ENCODE data around the gene TNNT2.

The TNNT2 gene

DNA sequence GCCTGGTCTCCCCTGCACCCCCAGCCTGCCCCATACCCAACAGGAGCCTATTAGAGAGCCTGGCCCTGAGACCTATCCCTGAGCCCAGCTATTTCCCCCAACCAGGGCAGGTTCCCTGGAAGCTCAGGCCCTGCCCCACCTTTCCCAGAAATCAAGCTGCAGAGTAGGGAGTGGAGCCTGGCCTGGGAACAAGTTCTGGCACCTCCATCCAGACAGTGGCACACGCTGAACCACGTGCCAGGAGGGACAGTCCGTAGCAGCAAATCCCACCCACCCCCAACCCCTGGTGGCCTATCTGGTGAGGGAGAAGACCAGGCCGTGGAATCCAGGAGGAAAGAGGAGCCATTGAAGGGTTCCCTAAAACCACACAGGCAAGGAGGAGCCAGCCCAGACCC, 22.6 kb downstream of the TNNT2 start:
- DNase-seq: no peak

- no peak for DNase-seq
Observed at GRCh38 chr1:201354151-201354900, 23.2 kb downstream of the TNNT2 start.

DNA sequence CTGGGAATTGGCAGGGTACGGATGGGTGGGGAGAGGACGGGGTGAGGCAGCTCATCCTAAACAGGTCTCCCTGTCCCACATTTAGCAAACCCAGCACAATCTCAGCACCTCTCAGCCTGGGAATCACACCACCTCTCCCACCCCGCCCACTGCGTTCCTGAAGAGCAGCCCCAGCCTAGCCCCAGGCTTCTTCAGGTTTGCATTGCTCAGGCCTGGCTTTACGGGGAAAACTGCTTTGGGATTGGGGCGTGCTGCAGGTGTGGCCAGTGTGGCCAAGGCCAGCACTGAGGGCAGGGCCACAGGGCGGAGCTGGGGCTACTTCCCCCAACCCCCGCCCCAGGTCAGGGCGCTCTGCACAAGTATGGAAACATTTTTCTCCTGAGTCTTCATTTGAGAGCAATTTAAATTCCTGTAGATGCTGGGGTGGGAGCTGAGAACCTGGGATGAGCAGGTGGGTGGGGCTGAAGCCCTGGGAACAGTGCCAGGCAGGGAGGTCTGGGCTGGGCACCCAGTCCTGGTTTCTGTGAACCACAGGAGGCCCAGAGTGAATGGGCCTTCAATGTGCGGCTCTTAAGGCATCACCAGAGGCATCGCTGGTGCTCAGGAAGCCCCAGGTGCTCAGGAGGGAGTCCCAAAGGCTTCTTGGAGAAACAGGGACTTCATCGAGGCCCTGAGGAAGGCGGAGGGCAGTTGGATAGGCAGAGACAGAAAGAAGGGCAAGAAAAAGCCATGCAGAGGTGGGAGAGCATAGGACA, 24.1 kb downstream of the TNNT2 start:
- DNase-seq: no peak

DNA sequence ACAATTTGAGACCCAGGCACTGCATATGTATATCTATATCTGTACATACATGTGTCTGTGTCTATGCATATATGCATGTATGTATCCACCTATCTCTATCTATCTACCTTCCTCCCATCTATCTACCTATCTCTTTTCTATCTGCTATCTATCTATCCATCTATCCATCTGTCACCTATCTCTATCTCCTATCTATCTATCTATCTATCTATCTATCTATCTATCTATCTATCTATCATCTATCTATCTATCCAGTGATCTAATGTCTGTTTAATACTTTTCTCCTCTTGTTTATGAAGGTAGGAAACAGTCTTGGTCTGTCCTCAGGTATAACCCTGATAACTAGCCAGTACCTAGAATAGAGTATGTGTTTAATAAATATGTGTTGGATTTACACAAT, 25.9 kb downstream of the TNNT2 start:
- no peak for DNase-seq

GRCh38 chr1:201350884-201351283, 26.6 kb downstream of the TNNT2 start:
- DNase-seq: no peak

DNA sequence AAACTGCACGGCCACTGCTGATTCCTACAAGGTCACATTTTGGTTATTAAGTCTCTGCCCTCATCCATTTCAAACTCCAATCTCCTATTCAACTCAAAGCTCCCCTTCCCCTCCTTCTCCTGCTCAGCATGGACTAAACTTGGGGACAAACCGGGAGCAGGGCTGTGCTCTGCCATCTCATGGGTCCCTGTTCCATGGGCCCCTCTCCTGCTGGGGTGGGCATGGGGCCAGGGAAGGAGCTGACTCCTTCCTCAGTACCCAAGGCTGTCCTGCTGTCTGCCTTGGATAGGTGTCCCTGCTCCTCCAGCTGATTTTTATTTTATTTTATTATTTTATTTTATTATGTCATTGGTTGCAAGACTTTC, 27.1 kb downstream of the TNNT2 start:
- DNase-seq: no peak

DNA sequence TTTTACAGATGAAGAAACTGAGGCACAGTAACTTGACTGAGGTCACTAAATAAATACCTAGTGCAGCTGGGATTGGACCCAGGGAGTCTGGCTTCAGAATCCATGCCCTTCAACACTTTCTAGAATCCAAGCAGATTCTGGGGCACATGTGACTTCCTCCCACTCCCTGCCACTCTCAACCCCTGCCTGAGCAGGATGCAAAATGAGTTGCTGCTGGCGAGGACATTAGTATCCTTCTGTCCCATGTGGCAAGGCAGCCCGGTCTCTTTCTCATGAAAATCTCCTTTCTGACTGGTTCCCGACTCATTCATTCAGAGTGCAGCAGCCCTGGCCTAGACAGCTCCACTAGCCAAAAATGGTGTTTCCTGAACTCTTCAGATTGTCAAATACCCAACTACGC, 28.4 kb downstream of the TNNT2 start:
- DNase-seq: no peak

DNA sequence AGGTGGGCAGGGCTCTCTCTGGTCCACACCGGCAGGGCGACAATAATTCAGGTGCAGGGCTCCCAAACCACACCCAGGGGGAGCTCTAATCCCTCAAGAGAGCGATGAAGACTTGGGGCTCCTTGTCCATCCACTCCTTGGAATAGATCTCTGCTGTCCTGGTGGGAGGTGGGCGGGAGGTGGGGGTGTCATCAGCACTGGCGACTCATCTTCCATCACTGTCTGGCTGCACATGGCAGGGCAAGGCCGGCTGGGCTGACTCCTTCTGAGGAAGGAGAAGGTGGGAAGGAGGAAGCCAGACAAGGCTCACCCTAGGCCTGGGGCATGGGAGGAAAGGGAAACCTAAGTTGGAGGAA, 29.3 kb downstream of the TNNT2 start:
- peak in 1 of 2 donors; percentile 5 for DNase-seq

DNA sequence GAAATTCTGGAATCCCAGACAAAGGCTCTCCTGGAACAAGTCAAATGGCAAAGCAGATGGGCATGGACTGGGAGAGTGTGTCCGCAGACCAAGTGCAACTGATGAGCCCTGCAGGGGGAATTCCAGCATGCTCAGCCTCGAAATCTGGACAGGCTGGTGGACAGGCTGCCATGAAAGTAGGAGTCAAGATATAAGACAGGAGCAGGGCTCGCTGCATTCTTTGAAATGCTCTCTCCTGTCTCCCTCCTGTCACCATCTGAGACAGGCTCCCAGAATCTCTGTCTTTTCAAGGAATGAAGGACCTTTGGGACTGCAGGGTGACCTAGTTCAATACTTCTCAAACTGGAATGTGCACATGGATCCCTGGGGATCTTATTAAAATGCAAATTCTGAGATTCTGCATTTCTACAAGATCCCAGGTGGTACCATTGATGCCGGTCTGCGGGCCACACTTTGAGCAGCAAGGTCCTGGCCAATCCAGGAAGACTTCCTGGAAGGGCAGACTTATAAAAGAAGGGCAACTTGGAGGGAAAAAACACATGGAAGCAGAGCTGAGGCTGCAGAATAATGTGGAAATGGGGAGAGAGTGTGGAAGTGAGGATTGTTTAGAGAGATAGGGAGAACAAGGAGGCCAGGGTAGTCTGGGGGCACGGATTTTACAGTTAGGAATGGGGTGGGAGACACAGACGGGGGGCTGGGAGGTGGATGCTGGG, 29.8 kb downstream of the TNNT2 start:
- DNase-seq: no peak

DNA sequence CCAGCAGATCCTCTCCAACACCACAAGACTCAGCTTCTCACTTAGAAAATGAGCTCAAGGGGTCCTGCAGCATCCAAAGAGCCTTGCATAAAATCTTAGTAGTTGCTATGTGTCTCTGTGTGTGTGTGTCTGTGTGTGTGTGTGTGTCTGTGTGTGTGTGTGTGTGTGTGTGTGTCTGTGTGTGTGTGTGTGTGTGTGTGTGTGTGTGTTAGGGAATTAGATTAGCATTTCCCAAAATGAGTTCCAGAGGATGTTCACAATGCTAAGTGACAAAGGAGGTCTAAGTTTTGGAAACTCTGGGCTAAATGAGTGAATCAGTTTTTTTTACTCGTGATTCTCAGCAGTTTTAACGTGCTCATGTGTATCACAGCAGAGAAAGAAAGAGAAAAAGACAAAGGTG, 30.5 kb downstream of the TNNT2 start:
- no peak for DNase-seq

DNA sequence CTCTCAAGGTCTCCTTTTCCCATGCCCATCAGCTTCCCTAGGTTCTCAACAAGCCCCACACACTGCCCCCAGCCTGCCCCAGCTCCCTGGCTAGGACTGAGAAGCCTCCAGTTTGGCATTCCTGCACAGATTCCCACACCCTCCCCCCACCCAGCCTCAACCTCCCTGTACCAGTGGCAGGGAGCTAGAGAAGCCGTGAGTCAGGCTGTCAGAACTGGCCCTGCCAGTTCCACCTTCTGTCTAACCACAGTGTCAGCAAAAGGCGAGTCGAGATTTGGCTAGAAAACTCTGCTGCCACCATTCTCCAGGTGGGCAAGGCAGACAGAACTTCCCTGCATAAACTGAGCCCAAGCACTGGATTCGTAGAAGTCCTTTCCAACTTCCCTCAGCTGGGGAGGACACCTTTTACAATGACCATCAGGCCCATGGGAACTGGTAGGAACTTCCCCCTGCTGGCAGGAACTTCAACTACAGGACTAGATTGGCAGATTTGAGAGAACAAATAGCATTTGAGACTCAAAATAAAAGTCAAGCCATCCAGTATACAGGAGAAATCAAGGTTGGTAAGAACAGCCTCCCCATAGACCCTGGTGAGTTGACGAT, 31.0 kb downstream of the TNNT2 start:
- no peak for DNase-seq

DNA sequence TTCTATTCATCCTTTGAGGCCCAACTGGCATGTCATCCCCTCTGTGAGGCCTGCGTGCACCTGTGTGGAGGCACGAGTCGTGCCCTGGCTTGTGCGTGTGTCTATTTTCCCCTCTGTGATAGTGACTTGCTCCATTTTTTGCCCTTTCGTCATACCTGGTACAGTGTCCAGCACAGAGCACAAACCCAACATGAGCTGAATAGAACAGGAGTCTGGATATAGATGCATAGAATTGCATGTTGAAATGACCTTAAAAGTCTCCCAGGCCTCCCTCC, 32.5 kb downstream of the TNNT2 start:
- DNase-seq: no peak

- DNase-seq: no peak
Observed at GRCh38 chr1:201344206-201345080, 33.0 kb downstream of the TNNT2 start.

DNA sequence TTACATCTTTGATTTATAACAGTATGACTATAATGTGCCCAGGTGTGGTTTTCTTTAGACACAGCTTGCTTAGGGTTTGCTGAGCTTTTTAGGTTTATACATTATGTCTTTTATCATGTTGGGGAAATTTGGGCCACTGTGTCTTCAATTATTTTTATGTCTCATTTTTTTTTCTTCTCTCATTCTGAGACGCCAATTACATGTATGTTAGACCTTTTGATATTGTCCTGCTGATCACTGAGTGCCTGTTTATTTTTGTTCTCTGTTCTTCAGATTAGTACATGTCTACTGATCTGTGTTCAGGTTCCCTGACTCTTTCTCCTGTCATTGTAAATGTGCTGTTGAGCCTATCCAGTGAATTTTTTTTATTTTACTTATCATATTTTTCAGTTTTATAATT, 36.1 kb downstream of the TNNT2 start:
- DNase-seq: no peak

- DNase-seq: no peak
Observed at GRCh38 chr1:201336711-201337450, 40.6 kb downstream of the TNNT2 start.

DNA sequence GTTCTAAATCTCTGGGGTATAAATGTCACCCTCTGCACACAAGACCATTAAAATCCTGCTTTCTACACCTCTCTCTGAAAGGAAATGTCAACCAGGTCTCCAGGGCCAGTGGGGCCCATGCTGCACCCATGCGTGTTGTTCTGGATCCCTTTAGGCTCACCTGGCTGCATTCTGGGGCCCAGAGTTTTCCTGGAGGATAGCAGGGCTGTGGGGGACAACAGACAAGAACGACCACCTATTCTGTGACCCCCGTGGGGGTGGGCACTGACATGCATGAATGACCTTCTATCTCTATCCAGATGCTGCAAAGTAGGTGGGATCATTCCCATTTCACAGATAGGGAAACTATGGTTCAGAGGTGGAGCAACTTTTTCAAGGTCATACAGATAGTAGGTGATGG, 41.6 kb downstream of the TNNT2 start:
- no peak for DNase-seq

DNA sequence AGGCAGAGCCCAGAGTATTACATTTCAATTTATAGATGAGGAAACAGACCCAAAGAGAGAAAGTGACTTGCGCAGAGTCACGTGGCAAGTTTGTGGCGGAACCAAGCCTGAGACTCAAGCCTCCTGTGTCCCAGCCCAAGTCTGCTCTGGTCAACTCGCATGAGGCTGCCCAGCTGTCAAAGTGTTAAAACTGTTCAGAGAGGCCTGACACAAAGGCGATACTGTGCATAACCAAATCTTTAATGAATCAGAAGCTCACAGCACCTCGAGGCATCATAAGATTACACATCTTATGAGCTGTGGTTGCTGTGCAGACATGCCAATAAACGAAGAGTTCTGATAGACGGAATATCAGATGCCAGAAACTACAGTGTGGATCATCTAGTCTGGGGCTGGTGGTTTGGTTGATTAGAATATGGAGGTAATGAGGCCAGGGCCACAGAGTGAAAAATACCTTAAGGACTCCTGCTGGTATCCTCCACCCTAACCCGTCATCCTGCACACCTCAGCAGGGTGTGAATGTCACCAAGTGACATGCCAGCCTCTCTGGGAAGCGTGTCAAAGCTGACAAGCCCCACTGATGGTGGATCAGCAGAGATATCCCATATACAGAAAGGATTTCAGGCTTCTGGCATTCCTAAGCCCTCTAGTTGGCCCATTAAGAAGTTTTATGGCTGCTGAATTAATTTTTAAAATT, 42.2 kb downstream of the TNNT2 start:
- no peak for DNase-seq

GRCh38 chr1:201334325-201335173, 42.9 kb downstream of the TNNT2 start:
- DNase-seq: no peak

- DNase-seq: no peak
Observed at GRCh38 chr1:201332616-201333335, 44.7 kb downstream of the TNNT2 start.

- no peak for DNase-seq
Observed at GRCh38 chr1:201332021-201332420, 45.5 kb downstream of the TNNT2 start.

All from CD4-positive, alpha-beta T cell treated with Interleukin-4 for 1 hour (primary cell).